ENCODE data around the gene RNF213.
"Not testable (repeated sequence)": the region's sequence is repeated elsewhere in the genome, so short reads cannot be mapped to it uniquely, and the experiment has no call there.

Gene RNF213

GRCh38 chr17:80237386-80237785 lies 23.3 kb upstream of the RNF213 start:
- no peak for TF ChIP-seq POLR2A (IDR thresholded peaks at IDR 0.05; ENCODE audit: low read depth, low read length)
- no peak for DNase-seq (ENCODE audit: insufficient read length, low spot score)
- no peak for FAIRE-seq

GRCh38 chr17:80242505-80242904 lies 18.1 kb upstream of the RNF213 start:
- no peak for TF ChIP-seq POLR2A (IDR thresholded peaks at IDR 0.05; ENCODE audit: low read depth, low read length)
- DNase-seq (ENCODE audit: insufficient read length, low spot score) (no peak), FAIRE-seq (no peak)

GRCh38 chr17:80243526-80244433 lies 16.9 kb upstream of the RNF213 start:
- DNase-seq (ENCODE audit: insufficient read length, low spot score) (no peak), FAIRE-seq (no peak)
- no peak for TF ChIP-seq POLR2A (IDR thresholded peaks at IDR 0.05; ENCODE audit: low read depth, low read length)

- DNase-seq (ENCODE audit: insufficient read length, low spot score); FAIRE-seq: not testable (repeated sequence)
These were observed 16.2 kb upstream of the RNF213 start for GRCh38 chr17:80244448-80244847.

GRCh38 chr17:80244871-80245509 lies 15.7 kb upstream of the RNF213 start:
- DNase-seq (ENCODE audit: insufficient read length, low spot score): no peak
- no peak for TF ChIP-seq POLR2A (IDR thresholded peaks at IDR 0.05; ENCODE audit: low read depth, low read length)
- FAIRE-seq: no peak

- DNase-seq (ENCODE audit: insufficient read length, low spot score) (no peak), FAIRE-seq (no peak)
- TF ChIP-seq POLR2A (IDR thresholded peaks at IDR 0.05; ENCODE audit: low read depth, low read length): no peak
These were observed 14.9 kb upstream of the RNF213 start for GRCh38 chr17:80245566-80246265.

- no peak for TF ChIP-seq POLR2A (IDR thresholded peaks at IDR 0.05; ENCODE audit: low read depth, low read length)
- FAIRE-seq: no peak
- DNase-seq (ENCODE audit: insufficient read length, low spot score): no peak
These were observed 14.4 kb upstream of the RNF213 start for GRCh38 chr17:80246266-80246681.

- DNase-seq (ENCODE audit: insufficient read length, low spot score): no peak
- no peak for FAIRE-seq
These were observed 13.9 kb upstream of the RNF213 start for GRCh38 chr17:80246726-80247125.

GRCh38 chr17:80247561-80247960 lies 13.1 kb upstream of the RNF213 start:
- no peak for DNase-seq (ENCODE audit: insufficient read length, low spot score)
- no peak for FAIRE-seq
- TF ChIP-seq POLR2A (IDR thresholded peaks at IDR 0.05; ENCODE audit: low read depth, low read length): no peak

More at GRCh38 chr17:80246726-80247125, 13.9 kb upstream of the RNF213 start:
- TF ChIP-seq POLR2A (IDR thresholded peaks at IDR 0.05; ENCODE audit: low read depth, low read length): no peak

GRCh38 chr17:80248001-80248893 lies 12.4 kb upstream of the RNF213 start:
- FAIRE-seq (no peak), DNase-seq (ENCODE audit: insufficient read length, low spot score) (no peak)
- no peak for TF ChIP-seq POLR2A (IDR thresholded peaks at IDR 0.05; ENCODE audit: low read depth, low read length)

- no peak for TF ChIP-seq POLR2A (IDR thresholded peaks at IDR 0.05; ENCODE audit: low read depth, low read length)
- DNase-seq (ENCODE audit: insufficient read length, low spot score) (no peak), FAIRE-seq (no peak)
These were observed 11.6 kb upstream of the RNF213 start for GRCh38 chr17:80248894-80249710.

- FAIRE-seq (no peak), DNase-seq (ENCODE audit: insufficient read length, low spot score) (no peak)
- no peak for TF ChIP-seq POLR2A (IDR thresholded peaks at IDR 0.05; ENCODE audit: low read depth, low read length)
These were observed 8.7 kb upstream of the RNF213 start for GRCh38 chr17:80251966-80252365.

- no peak for TF ChIP-seq POLR2A (IDR thresholded peaks at IDR 0.05; ENCODE audit: low read depth, low read length)
- no peak for FAIRE-seq
- no peak for DNase-seq (ENCODE audit: insufficient read length, low spot score)
These were observed 7.8 kb upstream of the RNF213 start for GRCh38 chr17:80252871-80253270.
